GM20431 (cell line): ENCODE measurements around the gene DIABLO.
"Not testable (repeated sequence)": the region's sequence is repeated elsewhere in the genome, so short reads cannot be mapped to it uniquely, and the experiment has no call there.

ENCODE experiments used
- in situ Hi-C: fragments of 300-500 bp; cut with MseI, MboI; formaldehyde crosslinking; loops from one replicate; pipeline ENCODE4 v1.15.0; 2020; ENCODE audit warnings: low sequenced_read_pairs; ENCODE audit not compliant: unreplicated experiment

Gene DIABLO

DNA sequence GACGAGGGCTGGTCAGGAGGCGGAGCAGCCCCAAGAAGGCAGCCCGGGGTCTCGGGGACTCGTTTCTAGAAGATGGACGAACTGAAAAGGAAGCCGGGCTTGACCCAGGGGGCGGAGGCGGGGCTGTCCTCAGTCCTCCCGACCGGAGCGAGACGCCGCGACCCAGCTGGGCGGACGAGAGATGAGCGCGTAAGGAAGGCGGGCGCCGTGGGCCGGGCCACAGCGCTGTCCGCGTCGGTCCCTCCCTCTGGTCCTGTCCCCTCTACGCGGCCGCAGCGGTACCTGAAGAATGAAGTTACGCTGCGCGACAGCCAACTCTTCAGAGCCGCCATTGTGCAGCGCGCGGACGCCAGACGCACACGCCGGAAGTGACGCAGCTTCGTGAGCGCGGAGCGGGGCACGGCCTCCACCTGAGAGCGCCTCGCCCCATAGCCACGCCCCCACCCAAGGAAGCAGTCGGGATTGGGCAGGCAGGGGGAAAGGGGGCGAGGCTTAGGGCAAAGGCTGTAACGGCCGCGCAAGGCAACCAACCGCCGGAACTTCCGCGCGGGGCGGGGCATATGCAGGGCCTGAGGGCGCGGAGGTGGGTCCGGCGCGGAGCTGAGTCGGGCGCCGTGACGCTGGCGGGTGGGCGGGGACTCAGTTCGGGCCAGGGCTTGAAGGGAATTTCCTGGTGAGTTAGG lies at the start of gene DIABLO:
Gene DIABLO, minus strand, starts transcription at position 370 of the 683 bp plus-strand sequence. Its CDS starts 38 bp downstream, at position 332.
- in situ Hi-C loops = no loop called here

DNA sequence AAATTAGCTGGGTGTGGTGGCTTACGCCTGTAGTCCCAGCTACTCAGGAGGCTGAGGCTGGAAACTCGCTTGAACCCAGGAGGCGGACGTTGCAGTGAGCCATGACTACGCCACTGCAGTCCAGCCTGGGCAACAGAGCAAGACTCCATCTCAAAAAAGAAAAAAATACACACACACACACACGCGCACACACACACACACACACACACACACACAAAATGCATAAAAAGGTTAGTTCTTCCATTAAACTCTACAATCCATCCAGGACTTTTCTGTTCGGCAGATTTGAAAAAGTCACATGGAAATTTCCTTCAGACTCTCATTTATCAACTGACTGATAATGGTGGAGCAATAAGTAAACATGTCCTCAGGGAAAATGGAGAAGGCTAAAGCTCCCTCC lies 49.6 kb upstream of the DIABLO start:
- in situ Hi-C loops = no loop called here

GRCh38 chr12:122266230-122266901 lies 40.5 kb upstream of the DIABLO start, which contains the start of gene VPS33A:
TSS of gene VPS33A (minus strand) at chr12:122266494. CDS start at chr12:122266408, 86 bp downstream.
- in situ Hi-C loops = no loop called here

GRCh38 chr12:122265886-122266229 lies 40.0 kb upstream of the DIABLO start:
- in situ Hi-C loops = no loop called here

DNA sequence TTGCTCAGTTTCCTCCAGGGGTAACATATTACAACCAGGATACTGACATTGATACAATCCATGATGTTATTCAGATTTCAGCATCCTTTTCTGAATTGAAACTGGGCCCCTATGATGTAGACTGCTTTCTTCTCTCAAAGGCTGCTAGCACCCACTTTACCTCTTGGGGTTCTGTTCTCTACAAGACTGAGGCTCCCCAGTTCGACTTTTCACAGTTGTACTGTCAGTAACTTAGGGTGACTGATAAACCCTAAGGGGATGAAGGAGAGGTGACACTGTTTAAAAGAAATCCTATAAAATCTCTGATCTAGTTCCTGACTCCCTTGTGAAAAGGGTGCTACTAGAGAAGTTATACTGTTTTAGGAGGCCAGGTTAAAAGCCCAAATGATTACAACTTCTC lies 39.6 kb upstream of the DIABLO start:
- in situ Hi-C loops = no loop called here

GRCh38 chr12:122260735-122261134 lies 34.9 kb upstream of the DIABLO start:
- in situ Hi-C loops = not testable (repeated sequence)

DNA sequence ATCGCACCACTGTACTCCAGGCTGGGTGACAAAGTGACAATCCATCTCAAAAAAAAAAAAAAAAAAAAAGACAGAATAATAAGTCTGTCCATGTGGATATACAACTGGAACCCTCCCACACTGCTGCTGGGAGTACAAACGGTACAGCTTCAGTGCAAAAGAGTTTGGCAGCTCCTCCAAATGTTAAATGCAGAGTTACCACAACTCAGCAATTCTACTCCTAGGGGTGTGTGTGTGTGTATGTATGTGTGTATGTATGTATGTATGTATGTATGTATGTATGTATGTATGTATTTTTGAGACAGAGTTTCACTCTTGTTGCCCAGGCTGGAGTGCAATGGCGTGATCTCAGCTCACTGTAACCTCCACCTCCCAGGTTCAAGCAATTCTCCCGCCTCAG lies 33.1 kb upstream of the DIABLO start:
- in situ Hi-C loops = not testable (repeated sequence)

DNA sequence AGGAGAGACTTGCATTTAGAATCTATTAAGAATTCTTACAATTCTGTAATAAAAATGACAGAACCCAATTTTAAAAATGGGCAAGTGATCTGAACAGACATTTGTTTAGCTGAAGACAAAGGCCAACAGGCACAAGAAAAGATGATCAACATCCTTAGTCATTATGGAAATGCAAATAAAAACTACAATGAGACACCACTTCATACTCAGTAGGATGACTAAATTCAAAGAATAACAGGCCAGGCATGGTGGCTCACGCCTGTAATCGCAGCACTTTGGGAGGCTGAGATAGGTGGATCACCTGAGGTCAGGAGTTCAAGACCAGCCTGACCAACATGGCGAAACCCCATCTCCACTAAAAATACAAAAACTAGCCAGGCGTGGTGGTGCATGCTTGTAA lies 32.6 kb upstream of the DIABLO start:
- in situ Hi-C loops = not testable (repeated sequence)

- in situ Hi-C loops = no loop called here
These were observed 24.7 kb upstream of the DIABLO start for GRCh38 chr12:122250536-122250935.

DNA sequence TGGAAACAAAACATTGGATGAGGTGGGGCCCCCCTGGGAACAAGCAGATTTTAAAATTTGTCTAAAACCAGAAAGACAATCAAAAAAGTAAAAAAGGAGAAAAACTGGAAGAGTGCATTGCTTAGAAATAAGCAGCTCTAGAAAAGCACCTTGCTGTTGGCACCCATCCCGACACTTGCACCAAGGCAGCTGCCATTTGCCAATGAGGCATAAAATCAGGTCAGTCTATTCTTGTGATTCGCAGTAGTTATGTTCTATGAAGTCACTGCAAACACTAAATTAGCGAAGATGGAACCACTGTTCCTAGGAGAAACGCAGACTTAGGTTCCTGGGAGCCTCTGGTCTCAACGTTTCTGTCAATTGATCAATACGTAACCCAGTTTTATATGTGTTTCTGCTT lies 24.2 kb upstream of the DIABLO start:
- in situ Hi-C loops = no loop called here

DNA sequence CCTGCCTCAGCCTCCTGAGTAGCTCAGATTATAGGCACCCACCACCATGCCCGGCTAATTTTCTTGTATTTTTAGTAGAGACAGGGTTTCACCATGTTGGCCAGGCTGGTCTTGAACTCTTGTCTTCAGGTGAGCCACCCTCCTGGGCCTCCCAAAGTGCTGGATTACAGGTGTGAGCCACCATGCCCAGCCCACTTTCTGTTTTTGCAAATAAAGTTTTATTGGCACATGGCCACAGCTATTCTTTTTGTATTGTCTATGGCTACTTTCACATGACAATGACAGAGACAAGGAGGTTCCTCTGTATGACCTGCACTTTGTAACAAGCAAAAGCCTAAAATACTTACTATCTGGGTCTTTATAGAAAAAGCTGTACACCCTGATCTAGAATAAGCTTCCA lies 19.7 kb upstream of the DIABLO start:
- in situ Hi-C loops = no loop called here

DNA sequence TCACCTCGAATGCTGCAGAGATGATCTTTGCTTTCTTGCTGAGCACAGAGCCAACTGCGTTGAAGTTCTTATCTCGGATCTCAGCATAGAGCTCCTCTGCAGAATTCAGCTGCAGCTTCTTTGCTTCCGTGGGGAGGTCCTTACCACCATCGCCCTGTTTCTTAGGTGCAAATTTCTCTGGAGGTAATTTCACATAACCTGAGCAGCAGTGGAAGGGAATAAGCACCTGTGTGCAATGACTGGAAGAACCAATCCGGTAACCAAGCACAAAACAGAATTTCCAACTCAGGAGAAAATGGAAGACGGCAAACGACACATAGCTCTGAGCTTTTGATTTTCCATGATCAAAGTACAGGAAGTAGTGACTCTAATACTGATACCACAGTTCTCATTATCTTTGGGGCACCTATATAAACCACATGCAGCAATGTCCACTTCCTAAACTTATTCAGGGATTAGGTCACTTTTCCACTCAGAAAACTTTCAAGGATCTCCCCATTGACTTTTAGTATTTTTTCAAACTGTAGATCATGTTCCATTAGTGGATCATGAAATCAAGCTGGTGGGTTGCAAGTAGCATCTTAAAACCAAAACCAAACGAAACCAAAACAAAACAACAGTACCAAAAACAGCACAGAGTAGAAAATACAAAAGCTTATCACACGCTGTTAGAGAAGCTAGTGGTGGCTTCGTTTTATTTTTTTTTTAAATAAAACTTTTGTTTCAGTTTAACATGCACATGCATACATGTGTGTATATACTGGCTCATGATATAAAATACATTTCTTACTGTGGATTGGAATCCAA lies 18.9 kb upstream of the DIABLO start:
- in situ Hi-C loops = no loop called here

- in situ Hi-C loops = no loop called here
These were observed 18.1 kb upstream of the DIABLO start for GRCh38 chr12:122243965-122244364.

GRCh38 chr12:122238861-122239260 lies 13.0 kb upstream of the DIABLO start:
- in situ Hi-C loops = no loop called here

GRCh38 chr12:122235741-122236140 lies 9.9 kb upstream of the DIABLO start:
- in situ Hi-C loops = no loop called here

DNA sequence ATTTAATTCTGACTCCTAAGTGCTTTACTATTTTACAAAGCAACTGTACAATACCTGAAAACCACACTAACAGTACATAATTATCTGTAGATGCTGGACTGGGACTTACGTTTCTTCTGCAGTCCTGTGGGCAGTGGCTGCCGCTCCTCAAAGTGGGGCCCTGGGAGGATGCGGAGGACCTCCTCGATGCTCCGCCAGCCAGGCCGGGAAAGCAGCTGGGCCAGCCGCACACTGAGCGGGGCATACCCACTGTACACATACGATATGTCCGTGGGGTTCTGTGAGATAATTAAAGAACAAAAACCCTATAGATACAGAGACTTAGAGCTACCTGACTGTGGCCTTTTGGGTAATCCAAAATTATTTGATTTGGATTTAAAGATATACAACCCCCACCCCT lies 6.8 kb upstream of the DIABLO start:
- in situ Hi-C loops = no loop called here

DNA sequence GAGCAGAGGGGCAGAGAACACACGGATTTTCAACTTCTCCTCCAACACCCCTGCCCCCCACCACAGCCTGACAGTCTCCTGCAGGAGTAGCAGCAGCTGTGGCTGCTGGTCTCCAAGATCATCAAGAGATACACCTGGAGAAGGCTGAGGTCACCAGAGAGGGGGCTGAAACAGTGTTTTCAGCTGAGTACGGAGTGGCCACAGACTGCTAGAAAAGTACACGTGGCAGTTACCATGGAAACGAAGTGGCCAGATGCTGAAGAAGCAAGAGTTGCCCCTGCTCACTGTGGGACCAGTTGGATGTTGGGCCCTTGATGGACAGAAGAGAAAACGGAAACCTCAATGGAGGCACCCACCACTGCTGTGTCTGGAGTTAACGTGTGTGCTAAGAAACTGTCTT lies 4.9 kb upstream of the DIABLO start:
- in situ Hi-C loops = no loop called here

- in situ Hi-C loops = no loop called here
These were observed 2.2 kb upstream of the DIABLO start for GRCh38 chr12:122228092-122228491.

DNA sequence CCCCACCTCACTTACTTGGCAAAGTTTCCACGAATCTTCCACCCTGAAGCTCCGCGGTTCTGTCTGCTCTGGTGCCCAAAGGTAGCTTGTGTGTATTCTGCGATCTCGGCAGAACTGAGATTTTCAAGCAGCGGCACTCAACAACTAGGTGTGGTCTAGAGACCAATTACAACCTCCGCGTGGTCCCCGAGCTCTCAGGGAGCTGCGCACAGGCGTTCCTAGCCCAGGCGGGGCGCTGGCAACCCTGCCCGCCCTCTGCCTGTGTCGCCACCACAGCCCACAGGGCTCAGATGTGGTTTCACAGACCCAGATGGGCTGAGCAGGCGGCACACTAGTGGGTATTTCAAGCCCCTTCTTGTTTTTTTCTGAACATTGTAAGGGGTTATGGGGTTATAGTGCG lies 1.5 kb upstream of the DIABLO start:
- in situ Hi-C loops = no loop called here

DNA sequence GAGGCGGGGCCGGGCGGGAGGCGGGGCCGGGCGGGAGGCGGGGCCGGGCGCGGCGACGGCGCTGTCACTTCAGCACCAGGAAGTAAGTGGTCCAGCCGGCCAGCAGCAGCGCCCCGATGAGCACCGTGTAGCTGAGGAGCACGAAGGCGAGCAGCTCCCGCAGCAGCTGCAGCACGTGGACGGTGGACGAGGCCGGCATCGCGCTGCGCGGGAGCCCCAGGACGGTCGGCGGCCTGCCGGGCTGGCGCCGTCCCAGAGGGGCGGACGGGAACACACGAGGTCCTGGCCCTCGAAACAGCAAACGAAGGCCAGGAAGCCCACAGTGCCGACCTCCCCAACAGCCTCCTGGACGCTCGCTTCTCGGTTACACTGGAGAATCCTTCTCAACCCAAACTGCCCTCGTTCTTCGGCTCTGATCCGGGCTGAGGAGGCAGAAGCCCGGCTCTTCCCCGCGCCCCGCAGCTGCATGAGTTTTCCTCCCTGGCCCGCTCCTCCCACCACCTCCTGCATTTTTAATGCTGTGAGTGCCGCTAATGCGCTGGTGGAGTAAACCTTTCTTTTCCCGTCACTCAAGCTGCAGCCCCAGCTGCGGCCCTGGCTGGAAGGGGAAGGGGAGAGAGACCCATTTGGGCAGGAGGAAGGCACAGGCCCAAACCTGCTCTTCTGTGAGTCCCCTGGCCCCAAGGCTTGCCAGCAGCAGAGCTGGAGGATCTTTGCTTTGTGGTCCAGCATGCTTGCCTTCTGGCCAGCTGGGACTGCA lies 694 bp upstream of the DIABLO start:
- in situ Hi-C loops = no loop called here
